IgD-negative memory B cell (primary cell): Measurements from ENCODE around the gene ZNF593. TPM values are rescaled to one million over a fixed set of nuclear protein-coding genes. Genes with fewer than 3 reads are reported as not detected.

Source experiments
- H3K27ac Mint-ChIP-seq, 3 donors: one replicate each; pipeline ENCODE4 v1.8.0; 2020 to 2022; ENCODE audit warnings: mild to moderate bottlenecking in 3 of 3, mixed read lengths in 3 of 3, moderate library complexity in 1 of 3
- H3K27me3 Mint-ChIP-seq: one replicate; pipeline ENCODE4 v1.8.0; 2021; ENCODE audit warnings: mixed read lengths
- H3K36me3 Mint-ChIP-seq: one replicate; pipeline ENCODE4 v1.8.0; 2020; ENCODE audit warnings: mild to moderate bottlenecking, mixed read lengths
- H3K4me1 Mint-ChIP-seq, 3 donors: one replicate each; pipeline ENCODE4 v1.8.0; 2020 to 2022; ENCODE audit warnings: mixed read lengths in 3 of 3, mild to moderate bottlenecking in 1 of 3
- H3K4me3 Mint-ChIP-seq, 4 donors: one replicate each; pipeline ENCODE4 v1.8.0; 2020 to 2022; ENCODE audit warnings: mild to moderate bottlenecking in 4 of 4, mixed read lengths in 4 of 4, moderate library complexity in 3 of 4
- H3K9me3 Mint-ChIP-seq, 3 donors: one replicate each; pipeline ENCODE4 v1.8.0; 2020 to 2021; ENCODE audit warnings: mixed read lengths in 3 of 3, mild to moderate bottlenecking in 1 of 3
- polyA plus RNA-seq: library from polyadenylated mRNA; unstranded; fragments of 300-500 nt; fragmentation: Illumina TruSeq; gene quantifications from one replicate; pipeline ENCODE4 v1.2.3, GENCODE V29; 2021

The ZNF593 gene
- 43.7 TPM for polyA plus RNA-seq

GRCh38 chr1:26169669-26170471, at the start of gene ZNF593:
ZNF593 (plus strand) TSS chr1:26169908; CDS start chr1:26169984, 76 bp downstream.
- peaks cover 0 to 3% (median 0%) of the 10 kb centered on the region in 3 donors for H3K4me1 Mint-ChIP-seq
- no peaks in the 10 kb centered on the region for H3K27me3 Mint-ChIP-seq
- H3K4me3 Mint-ChIP-seq: peak within 1 kb of the TSS; percentile 92 to 98 (median 95)
- peak within 1 kb of the TSS; percentile 53 to 96 (median 88) for H3K27ac Mint-ChIP-seq
- no peaks in the 10 kb centered on the region for H3K9me3 Mint-ChIP-seq
- peaks cover 2% of the 10 kb centered on the region for H3K36me3 Mint-ChIP-seq

- no peaks in the 10 kb centered on the region for H3K27me3 Mint-ChIP-seq
- H3K36me3 Mint-ChIP-seq: peaks cover 2% of the 10 kb centered on the region
- H3K4me1 Mint-ChIP-seq: peaks cover 10 to 22% (median 10%) of the 10 kb centered on the region in 3 donors
- H3K27ac Mint-ChIP-seq: peak overlapping the region in 1 of 3 donors; percentile 43
- H3K4me3 Mint-ChIP-seq: no peak overlapping the region
- no peaks in the 10 kb centered on the region for H3K9me3 Mint-ChIP-seq
Measured at GRCh38 chr1:26121854-26122773, 47.6 kb upstream of the ZNF593 start.

GRCh38 chr1:26122988-26123973, 46.4 kb upstream of the ZNF593 start:
- no peaks in the 10 kb centered on the region for H3K36me3 Mint-ChIP-seq
- peaks cover 10 to 22% (median 14%) of the 10 kb centered on the region in 3 donors for H3K4me1 Mint-ChIP-seq
- peaks cover 2% of the 10 kb centered on the region for H3K27me3 Mint-ChIP-seq
- no peaks in the 10 kb centered on the region for H3K9me3 Mint-ChIP-seq
- no peak overlapping the region for H3K4me3 Mint-ChIP-seq
- no peak overlapping the region for H3K27ac Mint-ChIP-seq

- no peak overlapping the region for H3K27ac Mint-ChIP-seq
- no peaks in the 10 kb centered on the region for H3K36me3 Mint-ChIP-seq
- H3K9me3 Mint-ChIP-seq: no peaks in the 10 kb centered on the region
Measured at GRCh38 chr1:26124418-26125331, 45.0 kb upstream of the ZNF593 start.

GRCh38 chr1:26125382-26125781, 44.3 kb upstream of the ZNF593 start:
- H3K4me3 Mint-ChIP-seq: no peak overlapping the region
- H3K27me3 Mint-ChIP-seq: peaks cover 4% of the 10 kb centered on the region
- H3K9me3 Mint-ChIP-seq: no peaks in the 10 kb centered on the region
- H3K27ac Mint-ChIP-seq: no peak overlapping the region
- peaks cover 6 to 15% (median 8%) of the 10 kb centered on the region in 3 donors for H3K4me1 Mint-ChIP-seq
- no peaks in the 10 kb centered on the region for H3K36me3 Mint-ChIP-seq

More at GRCh38 chr1:26124418-26125331, 45.0 kb upstream of the ZNF593 start:
- Mint-ChIP-seq H3K4me3 (no peak overlapping the region), H3K4me1 (peaks cover 10 to 22% (median 14%) of the 10 kb centered on the region in 3 donors), H3K27me3 (peaks cover 4% of the 10 kb centered on the region)

GRCh38 chr1:26125946-26126320, 43.8 kb upstream of the ZNF593 start:
- H3K27me3 Mint-ChIP-seq: peaks cover 4% of the 10 kb centered on the region
- no peaks in the 10 kb centered on the region for H3K9me3 Mint-ChIP-seq
- H3K4me1 Mint-ChIP-seq: peaks cover 6 to 14% (median 8%) of the 10 kb centered on the region in 3 donors
- H3K4me3 Mint-ChIP-seq: no peak overlapping the region
- no peaks in the 10 kb centered on the region for H3K36me3 Mint-ChIP-seq
- H3K27ac Mint-ChIP-seq: peak overlapping the region in 1 of 3 donors; percentile 39

GRCh38 chr1:26126321-26127084, 43.2 kb upstream of the ZNF593 start:
- peak overlapping the region in 1 of 4 donors; percentile 49 for H3K4me3 Mint-ChIP-seq
- peaks cover 7% of the 10 kb centered on the region for H3K27me3 Mint-ChIP-seq
- H3K27ac Mint-ChIP-seq: peak overlapping the region in 2 of 3 donors; percentile 11 to 39
- H3K9me3 Mint-ChIP-seq: no peaks in the 10 kb centered on the region
- no peaks in the 10 kb centered on the region for H3K36me3 Mint-ChIP-seq
- peaks cover 8 to 14% (median 8%) of the 10 kb centered on the region in 3 donors for H3K4me1 Mint-ChIP-seq

GRCh38 chr1:26127235-26128163, 42.2 kb upstream of the ZNF593 start:
- Mint-ChIP-seq H3K27me3 (peaks cover 7% of the 10 kb centered on the region), H3K4me1 (peaks cover 7 to 14% (median 8%) of the 10 kb centered on the region in 3 donors), H3K9me3 (no peaks in the 10 kb centered on the region), H3K4me3 (peak overlapping the region in 1 of 4 donors; percentile 61), H3K27ac (no peak overlapping the region), H3K36me3 (no peaks in the 10 kb centered on the region)

- H3K27me3 Mint-ChIP-seq: peaks cover 7% of the 10 kb centered on the region
- H3K27ac Mint-ChIP-seq: no peak overlapping the region
- H3K36me3 Mint-ChIP-seq: no peaks in the 10 kb centered on the region
Measured at GRCh38 chr1:26129778-26130177, 39.9 kb upstream of the ZNF593 start.

GRCh38 chr1:26130695-26131094, 39.0 kb upstream of the ZNF593 start:
- no peak overlapping the region for H3K27ac Mint-ChIP-seq

More at GRCh38 chr1:26129778-26130177, 39.9 kb upstream of the ZNF593 start:
- Mint-ChIP-seq H3K9me3 (peaks cover 0 to 3% (median 0%) of the 10 kb centered on the region in 3 donors), H3K4me3 (no peak overlapping the region), H3K4me1 (peaks cover 7 to 9% (median 8%) of the 10 kb centered on the region in 3 donors)

GRCh38 chr1:26132128-26132833, 37.4 kb upstream of the ZNF593 start:
- H3K36me3 Mint-ChIP-seq: no peaks in the 10 kb centered on the region
- H3K9me3 Mint-ChIP-seq: peaks cover 0 to 3% (median 0%) of the 10 kb centered on the region in 3 donors
- peaks cover 7% of the 10 kb centered on the region for H3K27me3 Mint-ChIP-seq
- peaks cover 0 to 2% (median 2%) of the 10 kb centered on the region in 3 donors for H3K4me1 Mint-ChIP-seq
- H3K4me3 Mint-ChIP-seq: no peak overlapping the region
- no peak overlapping the region for H3K27ac Mint-ChIP-seq

More at GRCh38 chr1:26130695-26131094, 39.0 kb upstream of the ZNF593 start:
- Mint-ChIP-seq H3K36me3 (no peaks in the 10 kb centered on the region), H3K27me3 (peaks cover 7% of the 10 kb centered on the region), H3K4me3 (no peak overlapping the region), H3K9me3 (peaks cover 0 to 3% (median 0%) of the 10 kb centered on the region in 3 donors), H3K4me1 (peaks cover 7 to 9% (median 8%) of the 10 kb centered on the region in 3 donors)
